ENCODE results near the gene BCAP31.
"Not testable (repeated sequence)": the region's sequence is repeated elsewhere in the genome, so short reads cannot be mapped to it uniquely, and the experiment has no call there.

The BCAP31 gene

GRCh38 chrX:153692611-153693156, 31.5 kb downstream of the BCAP31 start:
- DNase-seq: peak; percentile 15

- DNase-seq: no peak
Measured at GRCh38 chrX:153692003-153692402, 32.2 kb downstream of the BCAP31 start.

- DNase-seq: not testable (repeated sequence)
Measured at GRCh38 chrX:153691032-153691827, 33.0 kb downstream of the BCAP31 start.

GRCh38 chrX:153690466-153690865, 33.7 kb downstream of the BCAP31 start:
- no peak for DNase-seq

GRCh38 chrX:153689654-153690465, 34.3 kb downstream of the BCAP31 start:
- no peak for DNase-seq

- DNase-seq: no peak
Measured at GRCh38 chrX:153688911-153689590, 35.1 kb downstream of the BCAP31 start.

- DNase-seq: no peak
Measured at GRCh38 chrX:153688506-153688905, 35.7 kb downstream of the BCAP31 start.

GRCh38 chrX:153688071-153688470, 36.1 kb downstream of the BCAP31 start:
- no peak for DNase-seq

- DNase-seq: peak; percentile 71
Measured at GRCh38 chrX:153687121-153688039, 36.8 kb downstream of the BCAP31 start, which contains the start of gene SLC6A8. Gene SLC6A8 (plus strand): TSS chrX:153687926. CDS start chrX:153688575, 649 bp downstream.

- DNase-seq: no peak
Measured at GRCh38 chrX:153686711-153687110, 37.5 kb downstream of the BCAP31 start.

GRCh38 chrX:153685751-153686696, 38.2 kb downstream of the BCAP31 start:
- no peak for DNase-seq

GRCh38 chrX:153685156-153685536, 39.0 kb downstream of the BCAP31 start:
- no peak for DNase-seq

- no peak for DNase-seq
Measured at GRCh38 chrX:153684467-153685155, 39.6 kb downstream of the BCAP31 start.

- not testable (repeated sequence) for DNase-seq
Measured at GRCh38 chrX:153683486-153683885, 40.7 kb downstream of the BCAP31 start.

GRCh38 chrX:153681175-153681574, 43.0 kb downstream of the BCAP31 start:
- DNase-seq: no peak

GRCh38 chrX:153674219-153674851, 49.9 kb downstream of the BCAP31 start:
- no peak for DNase-seq

GRCh38 chrX:153673428-153674218, 50.6 kb downstream of the BCAP31 start, which contains the start of gene PNCK:
Gene PNCK (minus strand): TSS chrX:153673813. CDS start chrX:153673076, 737 bp downstream.
- DNase-seq: no peak

Measured in NCI-H1105 treated with DMSO at 0.1 percent for 48 hours (cell line).